PC-9 (cell line): ENCODE results near the gene CFAP54.

Source experiments
- CTCF ChIP-seq: fragments of 200-600 bp; sonication (generic); conservative IDR thresholded peaks from 2 replicates; pipeline ENCODE4 v1.6.1; 2017; ENCODE audit warnings: mixed run types, antibody characterized with exemption, mild to moderate bottlenecking, moderate library complexity
- EZH2 ChIP-seq: fragments of 200-600 bp; sonication (generic); IDR thresholded peaks from 2 replicates; pipeline ENCODE4 v1.8.0; 2017; ENCODE audit warnings: antibody characterized with exemption, low read depth

GRCh38 chr12:96846293-96846692 lies 356.9 kb downstream of the CFAP54 start:
- no peak for TF ChIP-seq CTCF
- no peak for TF ChIP-seq EZH2
